Transverse colon (tissue), 4 donors: ENCODE data around the gene SH2D4B. TPM values are rescaled to one million over a fixed set of nuclear protein-coding genes. Genes with fewer than 3 reads are reported as not detected.

Experiments used
- DNase-seq: peaks from one replicate; pipeline ENCODE4 v3.0.0-alpha.2; 2019
- H3K27ac ChIP-seq, 4 donors: fragments of 200-600 bp; sonication (generic); 2 replicates each; pipeline ENCODE4 v1.5.1; 2016 to 2018; ENCODE audit warnings: inconsistent platforms in 4 of 4
- H3K27me3 ChIP-seq: fragments of 200-600 bp; sonication (generic); 2 replicates; pipeline ENCODE4 v1.5.1; 2017; ENCODE audit warnings: inconsistent platforms
- H3K36me3 ChIP-seq, 4 donors: fragments of 200-600 bp; sonication (generic); 2 replicates each; pipeline ENCODE4 v1.5.1; 2017 to 2019; ENCODE audit warnings: inconsistent platforms in 4 of 4
- H3K4me1 ChIP-seq, 4 donors: fragments of 200-600 bp; sonication (generic); 2 replicates each; pipeline ENCODE4 v1.5.1; 2017 to 2020; ENCODE audit warnings: inconsistent platforms in 4 of 4
- H3K4me3 ChIP-seq, 4 donors: fragments of 200-600 bp; sonication (generic); 1 replicate in 1 of 4; 2 replicates in 3 of 4; pipeline versions ENCODE4 v1.5.1 to v1.6.1; 2017 to 2019; ENCODE audit warnings: inconsistent platforms in 4 of 4
- H3K9me3 ChIP-seq, 2 donors: fragments of 200-600 bp; sonication (generic); 2 replicates each; pipeline ENCODE4 v1.5.1; 2017 to 2019; ENCODE audit warnings: inconsistent platforms in 2 of 2
- CTCF ChIP-seq, 5 experiments: fragments of 200-600 bp in 3 of 5; fragments of 450-650 bp in 2 of 5; sonication (generic) in 3 of 5; IDR thresholded peaks; 1 replicate in 2 of 5; 2 replicates in 3 of 5; pipeline ENCODE4 v1.5.1; 2016 to 2017; ENCODE audit warnings: antibody characterized with exemption in 5 of 5, inconsistent platforms in 3 of 5, mild to moderate bottlenecking in 2 of 5, moderate library complexity in 1 of 5
- EP300 ChIP-seq: sonication (generic); formaldehyde crosslinking; IDR thresholded peaks from one replicate; pipeline ENCODE4 v1.6.1; 2017; ENCODE audit warnings: antibody characterized with exemption, low read depth
- POLR2A ChIP-seq: fragments of 450-650 bp; IDR thresholded peaks from one replicate; pipeline ENCODE4 v1.6.1; 2016; ENCODE audit warnings: antibody characterized with exemption, mild to moderate bottlenecking, moderate library complexity
- POLR2AphosphoS5 ChIP-seq, 3 donors: sonication (generic); formaldehyde crosslinking; IDR thresholded peaks; one replicate each; pipeline ENCODE4 v1.6.1; 2016; ENCODE audit warnings: antibody characterized with exemption in 3 of 3
- WGBS, 2 donors: methylation state at CpG; one replicate each; pipeline ENCODE4 v1.1.5; 2018; ENCODE audit warnings: low coverage in 1 of 2; 5-methylcytosine and 5-hydroxymethylcytosine counted together
- in situ Hi-C, 4 donors: fragments of 200-750 bp; cut with MboI; loops; one replicate each; pipeline versions ENCODE4 v1.15.0 to v1.15.1; 2017; ENCODE audit warnings: low sequenced_read_pairs in 3 of 4, low pct_ligation_motif_present in 1 of 4, low pct_unique_long_range_greater_than_20kb in 1 of 4
- intact Hi-C: fragments of 100-400 bp; cut with DNase I; formaldehyde crosslinking; loops from one replicate; pipeline ENCODE4 v1.15.1; 2023; ENCODE audit warnings: low total_unique reads
- total RNA-seq, 4 donors: library from RNA; depleted of rRNA; stranded (reverse); fragments of >200 nt; gene quantifications; one replicate each; pipeline ENCODE4 v1.1.0, GENCODE V29; 2016

Gene SH2D4B
- total RNA-seq, 4 donors from 2014 or later: 0.32 TPM; not detected in 3

DNA sequence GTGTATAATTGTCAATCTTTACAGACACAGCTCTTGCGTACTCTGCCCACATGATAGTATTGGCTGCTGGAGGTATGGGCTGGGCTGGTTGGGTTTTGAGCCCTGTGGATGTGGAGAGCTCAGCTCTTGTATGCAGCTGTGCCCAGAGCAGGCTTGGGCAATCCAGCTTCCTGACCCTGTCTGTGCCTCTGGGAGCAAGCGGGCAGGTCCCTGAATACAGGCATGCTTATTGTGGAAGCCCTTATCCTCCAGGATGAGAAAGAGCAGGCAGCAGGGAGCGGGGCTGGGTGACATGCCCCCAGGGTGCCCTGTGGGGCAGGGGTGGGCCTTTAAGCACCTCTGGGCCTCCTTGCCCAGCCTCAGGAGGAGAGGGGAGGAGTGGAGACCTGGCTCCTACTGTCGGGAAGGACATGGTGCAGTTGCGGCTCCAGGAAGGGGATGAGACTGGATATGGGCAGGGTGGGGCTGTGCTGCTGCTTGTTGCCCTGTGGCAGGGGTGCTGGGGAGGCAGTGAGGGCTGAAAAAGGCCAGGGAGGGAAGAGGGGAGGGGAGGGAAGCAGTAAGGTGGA, 32.7 kb upstream of the SH2D4B start:
- no peaks in the 10 kb centered on the region for H3K9me3 ChIP-seq
- in situ Hi-C loops: loop anchor here (5.0 to 10.0 kb wide), 5 partner anchors 53 to 120 kb away; partner anchors contain the start of gene TSPAN14 (in 1 of the 4)
- DNase-seq: peak; percentile 36
- peak overlapping the region; percentile 65 to 85 (median 82) for H3K27ac ChIP-seq
- TF ChIP-seq POLR2A (no peak), EP300 (no peak), CTCF (IDR thresholded peaks at IDR 0.05) (no peak), POLR2AphosphoS5 (IDR thresholded peaks at IDR 0.05) (no peak)
- 75 to 80% methylated on average over 1 to 5 of the region's 5 CpGs for WGBS, 2 donors
- H3K4me1 ChIP-seq: peaks cover 17 to 60% (median 38%) of the 10 kb centered on the region in 4 donors
- intact Hi-C loops: loop anchor here (2.0 to 10.0 kb wide), 2 partner anchors 60 to 120 kb away; no protein-coding TSS in a partner anchor
- no peaks in the 10 kb centered on the region for H3K27me3 ChIP-seq
- H3K4me3 ChIP-seq: peak overlapping the region in 1 of 4 donors; percentile 0
- peaks cover 0 to 8% (median 3%) of the 10 kb centered on the region in 4 donors for H3K36me3 ChIP-seq

- in situ Hi-C loops: loop anchor here in 2 of 4 donors (5.0 to 10.0 kb wide), 4 partner anchors 54 to 121 kb away; partner anchors contain the start of gene TSPAN14 (in 1 of the 2)
Measured at GRCh38 chr10:80506189-80506575, 31.5 kb upstream of the SH2D4B start.

DNA sequence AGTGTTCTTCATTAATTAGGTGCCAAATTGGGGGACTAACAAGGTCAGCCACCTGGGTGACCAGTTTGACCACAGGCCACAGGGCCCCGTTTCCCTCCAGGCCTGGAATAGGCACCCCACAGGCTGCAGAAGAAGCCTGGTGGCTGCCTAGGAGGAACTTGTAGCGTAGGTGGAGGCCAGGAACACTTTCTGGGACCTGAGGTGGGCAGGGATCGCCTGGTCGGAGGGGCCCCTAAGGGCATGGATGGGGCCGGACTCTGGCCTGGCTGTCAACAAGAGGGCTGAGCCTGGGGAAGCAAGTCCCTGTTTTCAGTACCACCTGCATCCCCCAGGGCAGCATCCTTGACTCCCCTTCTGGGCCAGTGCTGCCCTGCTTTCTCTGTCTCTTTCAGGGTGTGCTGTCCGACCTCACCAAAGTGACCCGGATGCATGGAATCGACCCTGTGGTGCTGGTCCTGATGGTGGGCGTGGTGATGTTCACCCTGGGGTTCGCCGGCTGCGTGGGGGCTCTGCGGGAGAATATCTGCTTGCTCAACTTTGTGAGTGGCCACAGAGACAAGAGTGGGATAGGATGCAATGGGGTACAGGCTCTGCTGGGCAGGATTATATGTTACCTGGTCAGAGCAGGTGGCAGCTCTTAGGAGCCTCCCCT, 30.7 kb upstream of the SH2D4B start:
- H3K27ac ChIP-seq: no peak overlapping the region
- DNase-seq: no peak
- H3K4me1 ChIP-seq: peaks cover 17 to 43% (median 36%) of the 10 kb centered on the region in 4 donors
- no peak for TF ChIP-seq POLR2AphosphoS5 (IDR thresholded peaks at IDR 0.05)
- TF ChIP-seq CTCF (IDR thresholded peaks at IDR 0.05): no peak
- in situ Hi-C loops (loop anchor here in 2 of 4 donors (5.0 to 10.0 kb wide), 4 partner anchors 55 to 122 kb away; partner anchors contain the start of gene TSPAN14 (in 1 of the 2)), intact Hi-C loops (loop anchor here (10.0 kb wide), 1 partner anchor 122 kb away; no protein-coding TSS in a partner anchor)
- WGBS, 2 donors: 90% methylated on average over 13 of the region's 13 CpGs; no CpG with 5 or more reads in 1 of the 2 donors
- no peak overlapping the region for H3K4me3 ChIP-seq
- H3K9me3 ChIP-seq: no peaks in the 10 kb centered on the region
- H3K27me3 ChIP-seq: no peaks in the 10 kb centered on the region
- peaks cover 0 to 19% (median 7%) of the 10 kb centered on the region in 4 donors for H3K36me3 ChIP-seq

More at GRCh38 chr10:80506189-80506575, 31.5 kb upstream of the SH2D4B start:
- Histone ChIP-seq H3K9me3 (no peaks in the 10 kb centered on the region), H3K4me1 (peaks cover 17 to 50% (median 38%) of the 10 kb centered on the region in 4 donors), H3K27me3 (no peaks in the 10 kb centered on the region), H3K36me3 (peaks cover 0 to 15% (median 5%) of the 10 kb centered on the region in 4 donors), H3K4me3 (no peak overlapping the region), H3K27ac (peak overlapping the region; percentile 65 to 85 (median 82))
- no peak for DNase-seq
- 82 to 87% methylated on average over 3 to 6 of the region's 6 CpGs for WGBS, 2 donors
- intact Hi-C loops: loop anchor here (10.0 kb wide), 1 partner anchor 121 kb away; no protein-coding TSS in a partner anchor
- TF ChIP-seq POLR2AphosphoS5 (IDR thresholded peaks at IDR 0.05): no peak

- Histone ChIP-seq H3K36me3 (peaks cover 0 to 38% (median 17%) of the 10 kb centered on the region in 4 donors), H3K27ac (peak overlapping the region in 1 of 4 donors; percentile 11), H3K4me1 (peaks cover 16 to 22% (median 17%) of the 10 kb centered on the region in 4 donors), H3K27me3 (no peaks in the 10 kb centered on the region), H3K9me3 (no peaks in the 10 kb centered on the region), H3K4me3 (no peak overlapping the region)
- in situ Hi-C loops: loop anchor here in 2 of 4 donors (5.0 to 10.0 kb wide), 4 partner anchors 57 to 124 kb away; partner anchors contain the start of gene TSPAN14 (in 1 of the 2)
- intact Hi-C loops: loop anchor here (10.0 kb wide), 1 partner anchor 124 kb away; no protein-coding TSS in a partner anchor
- DNase-seq: no peak
- TF ChIP-seq CTCF (IDR thresholded peaks at IDR 0.05) (no peak), POLR2A (no peak), POLR2AphosphoS5 (IDR thresholded peaks at IDR 0.05) (no peak), EP300 (no peak)
- WGBS, 2 donors: 92% methylated on average over 8 of the region's 8 CpGs; no CpG with 5 or more reads in 1 of the 2 donors
Measured at GRCh38 chr10:80509108-80509402, 28.6 kb upstream of the SH2D4B start.
